OCI-LY7 (cell line): Measurements from ENCODE around the gene MET. TPM values are rescaled to one million over a fixed set of nuclear protein-coding genes. Genes with fewer than 3 reads are reported as not detected.
"Not testable (repeated sequence)": the region's sequence is repeated elsewhere in the genome, so short reads cannot be mapped to it uniquely, and the experiment has no call there.

Experiments
- BruUV-seq: library from RNA; stranded (reverse); fragments of 400-500 nt; replicated peaks from 2 replicates; lab custom pipeline; 2021; lab: Mats Ljungman, UMichigan
- CTCF ChIA-PET: fragments of 300-600 bp; sonication (Branson Sonifier 250); formaldehyde crosslinking; loops from one replicate; lab custom pipeline; 2022; ENCODE audit warnings: antibody characterized with exemption; ENCODE audit not compliant: unreplicated experiment; lab: Charles Lee
- POLR2A ChIA-PET: fragments of 300-600 bp; sonication (Branson Sonifier 250); formaldehyde crosslinking; loops from one replicate; lab custom pipeline; 2022; ENCODE audit warnings: antibody characterized with exemption; lab: Charles Lee
- DNase-seq: peaks from one replicate; pipeline ENCODE4 v3.0.0-alpha.2; 2015; ENCODE audit warnings: low spot score
- H2AFZ ChIP-seq: fragments of 200-600 bp; sonication (generic), shearing (Covaris generic); 2 replicates; pipeline ENCODE4 v1.6.1; 2014; ENCODE audit warnings: mild to moderate bottlenecking, antibody characterized with exemption, low read length, moderate library complexity
- H3K27ac ChIP-seq: fragments of 200-600 bp; sonication (generic); 2 replicates; pipeline ENCODE4 v1.5.1; 2014; ENCODE audit warnings: mixed run types, low read depth, mild to moderate bottlenecking, moderate library complexity, low read length, inconsistent platforms; ENCODE audit not compliant: poor library complexity, severe bottlenecking
- H3K36me3 ChIP-seq: fragments of 200-600 bp; sonication (generic); 2 replicates; pipeline ENCODE4 v1.6.1; 2014; ENCODE audit warnings: mild to moderate bottlenecking, antibody characterized with exemption, low read length, moderate library complexity, mixed read lengths; ENCODE audit not compliant: insufficient read depth
- H3K4me1 ChIP-seq: fragments of 200-600 bp; sonication (generic); 2 replicates; pipeline ENCODE4 v1.5.1; 2014; ENCODE audit warnings: mild to moderate bottlenecking, low read length; ENCODE audit not compliant: insufficient read depth, poor library complexity, severe bottlenecking
- H3K4me2 ChIP-seq: fragments of 200-600 bp; sonication (generic); 2 replicates; pipeline ENCODE4 v1.6.1; 2014; ENCODE audit warnings: mild to moderate bottlenecking, low read length
- H3K4me3 ChIP-seq: fragments of 200-600 bp; sonication (generic); 2 replicates; pipeline ENCODE4 v1.5.1; 2014; ENCODE audit warnings: mild to moderate bottlenecking, low read depth, low read length; ENCODE audit not compliant: poor library complexity, severe bottlenecking
- H3K79me2 ChIP-seq: fragments of 200-600 bp; sonication (generic); 2 replicates; pipeline ENCODE4 v1.6.1; 2016; ENCODE audit warnings: low read depth, mild to moderate bottlenecking, low read length, moderate library complexity, mixed read lengths; ENCODE audit not compliant: insufficient read depth
- H3K9me2 ChIP-seq: fragments of 200-600 bp; sonication (generic); 2 replicates; pipeline ENCODE4 v1.6.1; 2016; ENCODE audit warnings: mild to moderate bottlenecking, low read length, mixed read lengths; ENCODE audit not compliant: insufficient read depth
- H3K9me3 ChIP-seq: fragments of 200-600 bp; sonication (generic); 2 replicates; pipeline ENCODE4 v1.6.1; 2014; ENCODE audit warnings: mild to moderate bottlenecking, mixed run types, low read length, mixed read lengths
- H4K20me1 ChIP-seq: fragments of 200-600 bp; sonication (generic); 2 replicates; pipeline ENCODE4 v1.6.1; 2014; ENCODE audit warnings: mild to moderate bottlenecking, antibody characterized with exemption, low read length, moderate library complexity, mixed read lengths; ENCODE audit not compliant: insufficient read depth
- EZH2phosphoT487 ChIP-seq: fragments of 200-600 bp; sonication (generic); IDR thresholded peaks from 2 replicates; pipeline ENCODE4 v1.6.1; 2018; ENCODE audit warnings: low read depth, borderline replicate concordance, mild to moderate bottlenecking, mixed run types, antibody characterized with exemption, low read length, moderate library complexity, mixed read lengths
- intact Hi-C: fragments of 100-400 bp; cut with micrococcal nuclease; formaldehyde crosslinking; loops from one replicate; pipeline ENCODE4 v1.10.0; 2022; ENCODE audit not compliant: unreplicated experiment
- total RNA-seq, 2 experiments: library from RNA; depleted of rRNA in 1 of 2; stranded (reverse); fragments of >200 nt in 1 of 2; shearing (Covaris generic) in 1 of 2; gene quantifications; 2 replicates each; pipeline ENCODE4 v1.2.3, GENCODE V29; 2014 to 2022
- TF ChIP-seq, protein P1 (sequence below): fragments of 200-600 bp; sonication (generic); conservative IDR thresholded peaks from 2 replicates; pipeline ENCODE4 v1.5.1; 2014; ENCODE audit warnings: mild to moderate bottlenecking, antibody characterized with exemption, low read length, moderate library complexity, mixed read lengths

Gene MET
- total RNA-seq, 2 experiments from 2014 or later = not detected

DNA sequence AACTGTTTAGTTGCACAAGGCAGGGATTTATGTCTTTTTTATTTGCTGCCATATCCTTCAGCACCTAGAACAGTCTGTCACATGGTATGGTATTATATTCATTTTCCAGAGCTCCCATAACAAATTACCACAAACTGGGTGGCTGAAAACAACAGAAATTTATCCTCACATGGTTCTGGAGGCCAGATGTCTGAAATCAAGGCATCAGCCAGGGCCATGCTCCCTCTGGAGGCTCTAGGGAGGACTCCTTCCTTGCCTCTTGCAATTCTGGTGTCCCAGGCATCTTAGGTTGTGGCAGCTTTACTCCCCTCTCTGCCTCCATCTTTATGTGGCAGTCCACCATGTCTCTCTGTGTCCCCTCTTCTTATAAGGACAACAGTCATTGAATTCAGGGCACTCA lies 43.1 kb downstream of the MET start:
- Histone ChIP-seq H3K79me2 (no peaks in the 10 kb centered on the region), H3K36me3 (no peaks in the 10 kb centered on the region), H3K27ac (no peak overlapping the region), H3K4me1 (no peaks in the 10 kb centered on the region), H3K4me2 (no peak overlapping the region), H3K9me2 (no peaks in the 10 kb centered on the region), H2AFZ (no peak overlapping the region), H3K9me3 (no peaks in the 10 kb centered on the region), H4K20me1 (no peaks in the 10 kb centered on the region), H3K4me3 (no peak overlapping the region)
- DNase-seq = no peak
- intact Hi-C loops = no loop called here
- POLR2A ChIA-PET = no interaction called here
- TF ChIP-seq, protein P1, sequence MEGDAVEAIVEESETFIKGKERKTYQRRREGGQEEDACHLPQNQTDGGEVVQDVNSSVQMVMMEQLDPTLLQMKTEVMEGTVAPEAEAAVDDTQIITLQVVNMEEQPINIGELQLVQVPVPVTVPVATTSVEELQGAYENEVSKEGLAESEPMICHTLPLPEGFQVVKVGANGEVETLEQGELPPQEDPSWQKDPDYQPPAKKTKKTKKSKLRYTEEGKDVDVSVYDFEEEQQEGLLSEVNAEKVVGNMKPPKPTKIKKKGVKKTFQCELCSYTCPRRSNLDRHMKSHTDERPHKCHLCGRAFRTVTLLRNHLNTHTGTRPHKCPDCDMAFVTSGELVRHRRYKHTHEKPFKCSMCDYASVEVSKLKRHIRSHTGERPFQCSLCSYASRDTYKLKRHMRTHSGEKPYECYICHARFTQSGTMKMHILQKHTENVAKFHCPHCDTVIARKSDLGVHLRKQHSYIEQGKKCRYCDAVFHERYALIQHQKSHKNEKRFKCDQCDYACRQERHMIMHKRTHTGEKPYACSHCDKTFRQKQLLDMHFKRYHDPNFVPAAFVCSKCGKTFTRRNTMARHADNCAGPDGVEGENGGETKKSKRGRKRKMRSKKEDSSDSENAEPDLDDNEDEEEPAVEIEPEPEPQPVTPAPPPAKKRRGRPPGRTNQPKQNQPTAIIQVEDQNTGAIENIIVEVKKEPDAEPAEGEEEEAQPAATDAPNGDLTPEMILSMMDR = no peak
- no peak for TF ChIP-seq EZH2phosphoT487
- BruUV-seq = no TSS peak
- CTCF ChIA-PET = no interaction called here

- H3K79me2 ChIP-seq = no peaks in the 10 kb centered on the region
- ChIA-PET CTCF (no interaction called here), POLR2A (interaction anchor here (0.7 to 1.2 kb wide), 5 partner anchors 9 to 268 kb away, joined by 3 to 4 read pairs (median 3); no protein-coding TSS in a partner anchor)
- DNase-seq = no peak
- H3K9me2 ChIP-seq = no peaks in the 10 kb centered on the region
- BruUV-seq = no TSS peak
- H3K27ac ChIP-seq = no peak overlapping the region
- H2AFZ ChIP-seq = no peak overlapping the region
- H4K20me1 ChIP-seq = no peaks in the 10 kb centered on the region
- no peaks in the 10 kb centered on the region for H3K9me3 ChIP-seq
- no peak overlapping the region for H3K4me3 ChIP-seq
- H3K4me2 ChIP-seq = no peak overlapping the region
- no peaks in the 10 kb centered on the region for H3K36me3 ChIP-seq
- TF ChIP-seq EZH2phosphoT487 = no peak
- TF ChIP-seq, protein P1 = no peak
- intact Hi-C loops = no loop called here
- H3K4me1 ChIP-seq = no peaks in the 10 kb centered on the region
These were observed 45.1 kb downstream of the MET start for GRCh38 chr7:116717137-116717536.

DNA sequence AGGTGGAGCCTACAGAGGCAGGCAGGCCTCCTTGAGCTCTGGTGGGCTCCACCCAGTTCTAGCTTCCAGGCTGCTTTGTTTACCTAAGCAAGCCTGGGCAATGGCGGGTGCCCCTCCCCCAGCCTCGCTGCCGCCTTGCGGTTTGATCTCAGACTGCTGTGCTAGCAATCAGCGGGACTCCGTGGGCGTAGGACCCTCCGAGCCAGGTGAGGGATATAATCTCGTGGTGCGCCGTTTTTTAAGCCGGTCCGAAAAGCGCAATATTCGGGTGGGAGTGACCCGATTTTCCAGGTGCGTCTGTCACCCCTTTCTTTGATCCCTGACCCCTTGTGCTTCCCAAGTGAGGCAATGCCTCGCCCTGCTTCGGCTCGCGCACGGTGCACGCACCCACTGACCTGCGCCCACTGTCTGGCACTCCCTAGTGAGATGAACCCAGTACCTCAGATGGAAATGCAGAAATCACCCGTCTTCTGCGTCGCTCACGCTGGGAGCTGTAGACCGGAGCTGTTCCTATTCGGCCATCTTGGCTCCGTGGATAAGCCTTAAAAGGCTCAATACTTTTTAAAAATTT lies 52.0 kb downstream of the MET start:
- H3K4me1 ChIP-seq, H3K9me3 ChIP-seq, intact Hi-C loops, CTCF ChIA-PET, H3K4me3 ChIP-seq, H2AFZ ChIP-seq, H4K20me1 ChIP-seq, DNase-seq, H3K4me2 ChIP-seq, H3K79me2 ChIP-seq, POLR2A ChIA-PET, BruUV-seq, H3K27ac ChIP-seq, H3K36me3 ChIP-seq, H3K9me2 ChIP-seq: not testable (repeated sequence)
